T1000 (cell line): ENCODE measurements around the gene PTPRC.

ENCODE experiments used
- DNase-seq: peaks from one replicate; lab custom pipeline; 2025; ENCODE audit warnings: mixed read lengths; lab: John Stamatoyannopoulos, UW

Gene PTPRC

GRCh38 chr1:198761859-198762616, 123.2 kb downstream of the PTPRC start:
- no peak for DNase-seq

- DNase-seq = no peak
Measured at GRCh38 chr1:198763298-198763714, 124.5 kb downstream of the PTPRC start.

- DNase-seq = no peak
Measured at GRCh38 chr1:198764748-198765147, 125.9 kb downstream of the PTPRC start.

- DNase-seq = no peak
Measured at GRCh38 chr1:198765416-198765815, 126.6 kb downstream of the PTPRC start.

- DNase-seq = no peak
Measured at GRCh38 chr1:198771563-198772153, 132.8 kb downstream of the PTPRC start.

GRCh38 chr1:198772626-198773025, 133.8 kb downstream of the PTPRC start:
- no peak for DNase-seq

- DNase-seq = no peak
Measured at GRCh38 chr1:198773030-198773429, 134.2 kb downstream of the PTPRC start.

- no peak for DNase-seq
Measured at GRCh38 chr1:198773523-198773922, 134.7 kb downstream of the PTPRC start.

GRCh38 chr1:198774421-198774820, 135.6 kb downstream of the PTPRC start:
- DNase-seq = no peak

- DNase-seq = no peak
Measured at GRCh38 chr1:198775606-198776005, 136.8 kb downstream of the PTPRC start.

GRCh38 chr1:198776602-198777029, 137.8 kb downstream of the PTPRC start:
- peak; percentile 48 for DNase-seq

- DNase-seq = peak; percentile 28
Measured at GRCh38 chr1:198778049-198778448, 139.2 kb downstream of the PTPRC start.

GRCh38 chr1:198780376-198780775, 141.5 kb downstream of the PTPRC start:
- DNase-seq = no peak

- no peak for DNase-seq
Measured at GRCh38 chr1:198788561-198789064, 149.8 kb downstream of the PTPRC start.

GRCh38 chr1:198793714-198794113, 154.9 kb downstream of the PTPRC start:
- no peak for DNase-seq

- DNase-seq = no peak
Measured at GRCh38 chr1:198794498-198794897, 155.7 kb downstream of the PTPRC start.

- DNase-seq = no peak
Measured at GRCh38 chr1:198797656-198798055, 158.8 kb downstream of the PTPRC start.

- DNase-seq = no peak
Measured at GRCh38 chr1:198798923-198799386, 160.1 kb downstream of the PTPRC start.

- no peak for DNase-seq
Measured at GRCh38 chr1:198805498-198806151, 166.8 kb downstream of the PTPRC start.

- DNase-seq = no peak
Measured at GRCh38 chr1:198806861-198807260, 168.0 kb downstream of the PTPRC start.
